ENCODE results near the gene EIF4G3. TPM values are rescaled to one million over a fixed set of nuclear protein-coding genes. Genes with fewer than 3 reads are reported as not detected.

The EIF4G3 gene
- total and polyA plus RNA-seq, 2 of the 8 experiments (the other 6 are each of a cell fraction or from before 2014, with no cell fraction given) = 47.5 to 66.6 TPM

DNA sequence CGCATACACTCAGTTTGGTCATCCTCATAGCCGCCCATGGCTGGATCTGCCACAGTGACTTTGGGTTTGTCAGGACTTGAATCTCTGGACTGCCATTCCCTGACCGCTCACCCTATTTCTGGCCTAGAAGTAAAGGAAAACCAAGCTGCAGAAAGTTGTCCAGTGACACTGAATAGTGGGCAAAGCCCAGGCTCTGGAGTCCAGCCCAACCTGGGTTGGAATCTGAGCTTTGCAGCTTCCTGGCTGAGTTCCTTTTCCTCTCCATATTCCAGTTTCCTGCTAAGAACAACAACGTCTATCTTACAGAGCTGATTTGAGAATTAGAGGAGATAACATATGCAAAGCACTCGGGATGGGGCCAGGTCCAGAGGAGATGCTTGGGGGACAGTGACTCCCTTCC, 15.6 kb upstream of the EIF4G3 start:
- no peak overlapping the region for H2AK5ac ChIP-seq (ENCODE audit: low read depth, low read length)
- H3K23me2 ChIP-seq (ENCODE audit: low read depth, low read length) = no peaks in the 10 kb centered on the region
- no peak overlapping the region for H2BK15ac ChIP-seq (ENCODE audit: low read length)
- no peak overlapping the region for H4K8ac ChIP-seq (ENCODE audit: extremely low read depth, insufficient read depth, low read length)
- H3K27me3 ChIP-seq (replicated peaks in 1 of 4; ENCODE audit: control insufficient read depth in 3 of 4, extremely low read depth in 1 of 4, insufficient read depth in 3 of 4, low read length in 3 of 4) = peaks cover 52 to 78% (median 70%) of the 10 kb centered on the region in 4 experiments
- no peak for FAIRE-seq
- no peaks in the 10 kb centered on the region for H3K79me1 ChIP-seq (ENCODE audit: low read depth, low read length)
- no peaks in the 10 kb centered on the region for H3K36me3 ChIP-seq (ENCODE audit: control insufficient read depth in 2 of 4, insufficient read depth in 4 of 4, low read length in 3 of 4)
- ChIA-PET POLR2A (ENCODE audit: partially characterized antibody) (no interaction called here), CTCF (ENCODE audit: partially characterized antibody) (interaction anchor here (1.4 to 1.8 kb wide), 3 partner anchors 9 to 14 kb away, joined by 4 to 6 read pairs (median 4); no protein-coding TSS in a partner anchor)
- H3K4me2 ChIP-seq (ENCODE audit: insufficient read depth in 1 of 2, low read depth in 2 of 2, low read length in 2 of 2) = no peak overlapping the region
- H4K5ac ChIP-seq (ENCODE audit: insufficient read length, low read depth, low read length) = no peak overlapping the region
- no peak overlapping the region for H3K18ac ChIP-seq (ENCODE audit: extremely low read depth, low read length)
- no peak overlapping the region for H2AFZ ChIP-seq (ENCODE audit: low read length)
- H4K91ac ChIP-seq (replicated peaks; ENCODE audit: insufficient read length, low read length) = no peak overlapping the region
- H2BK120ac ChIP-seq (replicated peaks; ENCODE audit: low read depth, low read length) = no peak overlapping the region
- no peak for TF ChIP-seq YY1 (IDR thresholded peaks at IDR 0.05; ENCODE audit: low read depth, low read length)
- TF ChIP-seq, protein P1, sequence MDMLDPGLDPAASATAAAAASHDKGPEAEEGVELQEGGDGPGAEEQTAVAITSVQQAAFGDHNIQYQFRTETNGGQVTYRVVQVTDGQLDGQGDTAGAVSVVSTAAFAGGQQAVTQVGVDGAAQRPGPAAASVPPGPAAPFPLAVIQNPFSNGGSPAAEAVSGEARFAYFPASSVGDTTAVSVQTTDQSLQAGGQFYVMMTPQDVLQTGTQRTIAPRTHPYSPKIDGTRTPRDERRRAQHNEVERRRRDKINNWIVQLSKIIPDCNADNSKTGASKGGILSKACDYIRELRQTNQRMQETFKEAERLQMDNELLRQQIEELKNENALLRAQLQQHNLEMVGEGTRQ (IDR thresholded peaks at IDR 0.05; ENCODE audit: low read length) = no peak
- TF ChIP-seq SRF (IDR thresholded peaks at IDR 0.05; ENCODE audit: low read depth, low read length) = no peak
- no peak for TF ChIP-seq ZNF274 (IDR thresholded peaks at IDR 0.05; ENCODE audit: borderline replicate concordance, extremely low read depth, low read length)
- TF ChIP-seq SIN3A (conservative IDR thresholded peaks at IDR 0.05 in 1 of 2, IDR thresholded peaks at IDR 0.05 in 1 of 2; ENCODE audit: low read depth in 1 of 2, low read length in 2 of 2) = no peak
- no peak for TF ChIP-seq POLR2A (IDR thresholded peaks at IDR 0.05; ENCODE audit: control extremely low read depth in 1 of 2, low read depth in 2 of 2, low read length in 2 of 2)
- TF ChIP-seq SIRT6 (IDR thresholded peaks at IDR 0.05; ENCODE audit: low read length) = no peak
- TF ChIP-seq CBX8 (IDR thresholded peaks at IDR 0.05; ENCODE audit: borderline replicate concordance, low read depth, low read length) = no peak
- TF ChIP-seq EZH2 (IDR thresholded peaks at IDR 0.05; ENCODE audit: low read depth, low read length, severe bottlenecking) = no peak
- no peak for TF ChIP-seq TCF12 (IDR thresholded peaks at IDR 0.05; ENCODE audit: low read depth, low read length)
- TF ChIP-seq, protein P2, sequence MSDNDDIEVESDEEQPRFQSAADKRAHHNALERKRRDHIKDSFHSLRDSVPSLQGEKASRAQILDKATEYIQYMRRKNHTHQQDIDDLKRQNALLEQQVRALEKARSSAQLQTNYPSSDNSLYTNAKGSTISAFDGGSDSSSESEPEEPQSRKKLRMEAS (IDR thresholded peaks at IDR 0.05) = no peak
- H3K4me1 ChIP-seq (replicated peaks in 1 of 4; ENCODE audit: control insufficient read depth in 3 of 4, insufficient read depth in 4 of 4, low read length in 3 of 4) = no peaks in the 10 kb centered on the region
- no peaks in the 10 kb centered on the region for H3K9me3 ChIP-seq (ENCODE audit: insufficient read depth in 2 of 2, low read depth in 1 of 2, low read length in 1 of 2)
- no peak overlapping the region for H3K9ac ChIP-seq (replicated peaks in 1 of 4; ENCODE audit: extremely low read depth in 1 of 4, low read depth in 3 of 4, low read length in 3 of 4)
- 81% methylated on average over 5 of the region's 5 CpGs; no CpG with 5 or more reads in 1 of the 2 experiments for WGBS, 2 experiments (ENCODE audit: extremely low coverage in 1 of 2, insufficient coverage in 1 of 2, insufficient read length in 1 of 2, insufficient replicate concordance in 2 of 2, low coverage in 1 of 2, low lambda C conversion rate in 2 of 2, missing lambda C conversion rate in 1 of 2)
- no peak overlapping the region for H3K4ac ChIP-seq (replicated peaks; ENCODE audit: insufficient read length, low read depth, low read length)
- H3K27ac ChIP-seq (ENCODE audit: low read depth, low read length) = no peak overlapping the region
- no peak overlapping the region for H3K14ac ChIP-seq (ENCODE audit: insufficient read length)
- H2BK5ac ChIP-seq (ENCODE audit: low read depth, low read length) = no peak overlapping the region
- H2BK12ac ChIP-seq (ENCODE audit: low read depth, low read length) = no peak overlapping the region
- H3K23ac ChIP-seq (ENCODE audit: insufficient read length) = no peak overlapping the region
- no peak overlapping the region for H3K4me3 ChIP-seq (ENCODE audit: extremely low read depth in 1 of 4, insufficient read depth in 2 of 4, low read depth in 3 of 4, low read length in 4 of 4)
- no peak for DNase-seq (ENCODE audit: low read depth in 1 of 2, low spot score in 2 of 2)
- peaks cover 2 to 3% of the 10 kb centered on the region in 2 experiments for H4K20me1 ChIP-seq (replicated peaks in 1 of 2; ENCODE audit: control insufficient read depth in 1 of 2, insufficient read depth in 2 of 2, low read length in 2 of 2)
- no peak overlapping the region for H2BK20ac ChIP-seq (ENCODE audit: low read length)
- H3K79me2 ChIP-seq (ENCODE audit: control insufficient read depth in 1 of 2, insufficient read depth in 2 of 2, low read length in 2 of 2) = no peaks in the 10 kb centered on the region
- no peak overlapping the region for H3K56ac ChIP-seq (replicated peaks; ENCODE audit: insufficient read length, low read depth, low read length)
